Measurements from ENCODE around the gene AFG1L.
"Not testable (repeated sequence)": the region's sequence is repeated elsewhere in the genome, so short reads cannot be mapped to it uniquely, and the experiment has no call there.

AFG1L gene

GRCh38 chr6:108526739-108527174 is 231.9 kb downstream of the AFG1L start:
- DNase-seq (ENCODE audit: low spot score): peak; percentile 38
- peak; percentile 75 for TF ChIP-seq CTCF (IDR thresholded peaks at IDR 0.05; ENCODE audit: extremely low read depth, insufficient read depth, missing control alignments)
- in situ Hi-C loops (cut with MboI; ENCODE audit: low pct_unique_long_range_greater_than_20kb, low sequenced_read_pairs, unreplicated experiment): no loop called here

GRCh38 chr6:108528878-108529277 is 234.0 kb downstream of the AFG1L start:
- no peak for DNase-seq (ENCODE audit: low spot score)
- TF ChIP-seq CTCF (IDR thresholded peaks at IDR 0.05; ENCODE audit: extremely low read depth, insufficient read depth, missing control alignments): no peak
- in situ Hi-C loops (cut with MboI; ENCODE audit: low pct_unique_long_range_greater_than_20kb, low sequenced_read_pairs, unreplicated experiment): no loop called here

- no peak for DNase-seq (ENCODE audit: low spot score)
- no peak for TF ChIP-seq CTCF (IDR thresholded peaks at IDR 0.05; ENCODE audit: extremely low read depth, insufficient read depth, missing control alignments)
- in situ Hi-C loops (cut with MboI; ENCODE audit: low pct_unique_long_range_greater_than_20kb, low sequenced_read_pairs, unreplicated experiment): no loop called here
Measured at GRCh38 chr6:108531332-108531731, 236.5 kb downstream of the AFG1L start.

- DNase-seq (ENCODE audit: low spot score): no peak
- in situ Hi-C loops (cut with MboI; ENCODE audit: low pct_unique_long_range_greater_than_20kb, low sequenced_read_pairs, unreplicated experiment): no loop called here
- TF ChIP-seq CTCF (IDR thresholded peaks at IDR 0.05; ENCODE audit: extremely low read depth, insufficient read depth, missing control alignments): no peak
Measured at GRCh38 chr6:108535114-108535742, 240.4 kb downstream of the AFG1L start.

- in situ Hi-C loops (cut with MboI; ENCODE audit: low pct_unique_long_range_greater_than_20kb, low sequenced_read_pairs, unreplicated experiment); DNase-seq (ENCODE audit: low spot score): not testable (repeated sequence)
Measured at GRCh38 chr6:108535920-108536535, 241.2 kb downstream of the AFG1L start.

GRCh38 chr6:108541843-108542759 is 247.2 kb downstream of the AFG1L start:
- in situ Hi-C loops (cut with MboI; ENCODE audit: low pct_unique_long_range_greater_than_20kb, low sequenced_read_pairs, unreplicated experiment): loop anchor here (10.0 kb wide), 3 partner anchors 243 to 523 kb away; no protein-coding TSS in a partner anchor
- TF ChIP-seq CTCF (IDR thresholded peaks at IDR 0.05; ENCODE audit: extremely low read depth, insufficient read depth, missing control alignments): peak; percentile 84
- peak; percentile 61 for DNase-seq (ENCODE audit: low spot score)

All from GM13977 (cell line).